ENCODE data around the gene RPS18. TPM values are rescaled to one million over a fixed set of nuclear protein-coding genes. Genes with fewer than 3 reads are reported as not detected.

The RPS18 gene
- total and polyA plus RNA-seq, 2 of the 13 experiments (the other 11 are each of a cell fraction or from before 2014, with no cell fraction given): 3,896 to 5,806 TPM

DNA sequence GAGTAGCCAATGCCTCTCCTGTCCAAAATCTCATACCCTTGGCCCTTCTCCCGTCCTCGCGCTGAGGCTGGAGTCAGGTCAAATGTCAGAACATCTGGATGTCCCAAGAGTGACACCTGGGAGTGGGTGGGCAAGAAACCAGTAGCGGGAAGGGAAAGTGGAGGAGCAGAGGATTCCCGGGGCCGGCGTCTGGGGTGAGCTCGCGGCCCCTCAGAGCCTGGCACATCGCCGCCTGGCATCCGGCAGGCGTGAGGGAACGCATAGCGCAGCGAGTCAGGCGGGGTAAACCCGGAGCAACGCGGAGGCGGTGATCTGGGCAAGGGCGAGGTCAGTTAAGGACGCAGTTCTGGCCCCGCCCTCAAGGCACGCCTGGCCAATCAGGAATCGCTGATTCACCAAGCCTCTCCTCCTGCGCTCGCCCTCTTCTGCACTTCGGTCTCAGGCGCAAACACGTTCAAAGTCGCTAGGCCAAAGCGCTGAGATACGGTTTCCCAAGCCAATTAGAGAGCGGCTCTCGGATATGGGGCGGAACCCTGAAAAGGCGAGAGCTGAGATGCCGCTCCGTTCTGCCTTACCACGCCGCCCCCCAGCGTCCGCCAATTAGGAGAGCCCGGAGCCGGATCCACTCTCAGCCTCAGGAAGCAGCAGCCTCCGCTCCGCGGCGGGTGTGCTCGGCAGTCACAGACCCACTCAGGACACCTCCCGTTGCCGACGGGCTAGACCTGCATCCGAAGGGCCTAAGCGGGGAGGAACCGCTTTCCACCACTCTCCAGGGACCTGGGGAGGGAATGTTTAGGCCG is 22.7 kb upstream of the RPS18 start (continued):
- peak; percentile 28; the same call in 1 of the 2 replicates for TF ChIP-seq NCOA1 (CRISPR knock-in tag; IDR thresholded peaks at IDR 0.05)
- peak; percentile 97; the same call in 1 of the 2 replicates for TF ChIP-seq ZNF572 (CRISPR knock-in tag; IDR thresholded peaks at IDR 0.05)
- no peak for TF ChIP-seq SMYD3 (CRISPR knock-in tag; IDR thresholded peaks at IDR 0.05)
- TF ChIP-seq, protein P1, sequence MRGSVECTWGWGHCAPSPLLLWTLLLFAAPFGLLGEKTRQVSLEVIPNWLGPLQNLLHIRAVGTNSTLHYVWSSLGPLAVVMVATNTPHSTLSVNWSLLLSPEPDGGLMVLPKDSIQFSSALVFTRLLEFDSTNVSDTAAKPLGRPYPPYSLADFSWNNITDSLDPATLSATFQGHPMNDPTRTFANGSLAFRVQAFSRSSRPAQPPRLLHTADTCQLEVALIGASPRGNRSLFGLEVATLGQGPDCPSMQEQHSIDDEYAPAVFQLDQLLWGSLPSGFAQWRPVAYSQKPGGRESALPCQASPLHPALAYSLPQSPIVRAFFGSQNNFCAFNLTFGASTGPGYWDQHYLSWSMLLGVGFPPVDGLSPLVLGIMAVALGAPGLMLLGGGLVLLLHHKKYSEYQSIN (CRISPR knock-in tag; IDR thresholded peaks at IDR 0.05; ENCODE audit: borderline replicate concordance): no peak
- peak; percentile 100 for TF ChIP-seq RXRA (CRISPR knock-in tag; IDR thresholded peaks at IDR 0.05)
- no peak for TF ChIP-seq IRX3 (CRISPR knock-in tag; IDR thresholded peaks at IDR 0.05; ENCODE audit: borderline replicate concordance, low read depth)
- TF ChIP-seq, protein P2, sequence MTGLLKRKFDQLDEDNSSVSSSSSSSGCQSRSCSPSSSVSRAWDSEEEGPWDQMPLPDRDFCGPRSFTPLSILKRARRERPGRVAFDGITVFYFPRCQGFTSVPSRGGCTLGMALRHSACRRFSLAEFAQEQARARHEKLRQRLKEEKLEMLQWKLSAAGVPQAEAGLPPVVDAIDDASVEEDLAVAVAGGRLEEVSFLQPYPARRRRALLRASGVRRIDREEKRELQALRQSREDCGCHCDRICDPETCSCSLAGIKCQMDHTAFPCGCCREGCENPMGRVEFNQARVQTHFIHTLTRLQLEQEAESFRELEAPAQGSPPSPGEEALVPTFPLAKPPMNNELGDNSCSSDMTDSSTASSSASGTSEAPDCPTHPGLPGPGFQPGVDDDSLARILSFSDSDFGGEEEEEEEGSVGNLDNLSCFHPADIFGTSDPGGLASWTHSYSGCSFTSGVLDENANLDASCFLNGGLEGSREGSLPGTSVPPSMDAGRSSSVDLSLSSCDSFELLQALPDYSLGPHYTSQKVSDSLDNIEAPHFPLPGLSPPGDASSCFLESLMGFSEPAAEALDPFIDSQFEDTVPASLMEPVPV (CRISPR knock-in tag; IDR thresholded peaks at IDR 0.05): peak; percentile 86
- TF ChIP-seq ZIK1 (CRISPR knock-in tag; IDR thresholded peaks at IDR 0.05; ENCODE audit: borderline replicate concordance, low read depth): peak; percentile 93
- 0 out of 2 replicates have a peak, but pooled peaks have one; percentile 9 for TF ChIP-seq MIER2 (CRISPR knock-in tag; IDR thresholded peaks at IDR 0.05)
- 0 out of 2 replicates have a peak, but pooled peaks have one; percentile 3 for TF ChIP-seq CEBPG (CRISPR knock-in tag; IDR thresholded peaks at IDR 0.05)
- no peak for TF ChIP-seq REL (CRISPR knock-in tag; conservative IDR thresholded peaks at IDR 0.05)
- peak; percentile 55; the same call in 1 of the 2 replicates for TF ChIP-seq ZNF788 (CRISPR knock-in tag; IDR thresholded peaks at IDR 0.05; ENCODE audit: borderline replicate concordance)
- no peak for TF ChIP-seq MLLT10 (CRISPR knock-in tag; IDR thresholded peaks at IDR 0.05)
- peak; percentile 69 for TF ChIP-seq ZMYM4 (CRISPR knock-in tag; IDR thresholded peaks at IDR 0.05)
- TF ChIP-seq ZNF562 (CRISPR knock-in tag; IDR thresholded peaks at IDR 0.05; ENCODE audit: borderline replicate concordance): no peak
- TF ChIP-seq NCOR1 (IDR thresholded peaks at IDR 0.05; ENCODE audit: borderline replicate concordance, low read length): peak; percentile 90
- TF ChIP-seq, protein P3, sequence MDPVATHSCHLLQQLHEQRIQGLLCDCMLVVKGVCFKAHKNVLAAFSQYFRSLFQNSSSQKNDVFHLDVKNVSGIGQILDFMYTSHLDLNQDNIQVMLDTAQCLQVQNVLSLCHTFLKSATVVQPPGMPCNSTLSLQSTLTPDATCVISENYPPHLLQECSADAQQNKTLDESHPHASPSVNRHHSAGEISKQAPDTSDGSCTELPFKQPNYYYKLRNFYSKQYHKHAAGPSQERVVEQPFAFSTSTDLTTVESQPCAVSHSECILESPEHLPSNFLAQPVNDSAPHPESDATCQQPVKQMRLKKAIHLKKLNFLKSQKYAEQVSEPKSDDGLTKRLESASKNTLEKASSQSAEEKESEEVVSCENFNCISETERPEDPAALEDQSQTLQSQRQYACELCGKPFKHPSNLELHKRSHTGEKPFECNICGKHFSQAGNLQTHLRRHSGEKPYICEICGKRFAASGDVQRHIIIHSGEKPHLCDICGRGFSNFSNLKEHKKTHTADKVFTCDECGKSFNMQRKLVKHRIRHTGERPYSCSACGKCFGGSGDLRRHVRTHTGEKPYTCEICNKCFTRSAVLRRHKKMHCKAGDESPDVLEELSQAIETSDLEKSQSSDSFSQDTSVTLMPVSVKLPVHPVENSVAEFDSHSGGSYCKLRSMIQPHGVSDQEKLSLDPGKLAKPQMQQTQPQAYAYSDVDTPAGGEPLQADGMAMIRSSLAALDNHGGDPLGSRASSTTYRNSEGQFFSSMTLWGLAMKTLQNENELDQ (CRISPR knock-in tag; IDR thresholded peaks at IDR 0.05; ENCODE audit: borderline replicate concordance): 0 out of 2 replicates have a peak, but pooled peaks have one; percentile 37
- TF ChIP-seq, protein P4, sequence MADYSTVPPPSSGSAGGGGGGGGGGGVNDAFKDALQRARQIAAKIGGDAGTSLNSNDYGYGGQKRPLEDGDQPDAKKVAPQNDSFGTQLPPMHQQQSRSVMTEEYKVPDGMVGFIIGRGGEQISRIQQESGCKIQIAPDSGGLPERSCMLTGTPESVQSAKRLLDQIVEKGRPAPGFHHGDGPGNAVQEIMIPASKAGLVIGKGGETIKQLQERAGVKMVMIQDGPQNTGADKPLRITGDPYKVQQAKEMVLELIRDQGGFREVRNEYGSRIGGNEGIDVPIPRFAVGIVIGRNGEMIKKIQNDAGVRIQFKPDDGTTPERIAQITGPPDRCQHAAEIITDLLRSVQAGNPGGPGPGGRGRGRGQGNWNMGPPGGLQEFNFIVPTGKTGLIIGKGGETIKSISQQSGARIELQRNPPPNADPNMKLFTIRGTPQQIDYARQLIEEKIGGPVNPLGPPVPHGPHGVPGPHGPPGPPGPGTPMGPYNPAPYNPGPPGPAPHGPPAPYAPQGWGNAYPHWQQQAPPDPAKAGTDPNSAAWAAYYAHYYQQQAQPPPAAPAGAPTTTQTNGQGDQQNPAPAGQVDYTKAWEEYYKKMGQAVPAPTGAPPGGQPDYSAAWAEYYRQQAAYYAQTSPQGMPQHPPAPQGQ (CRISPR knock-in tag; IDR thresholded peaks at IDR 0.05; ENCODE audit: borderline replicate concordance): no peak
- TF ChIP-seq, protein P5, sequence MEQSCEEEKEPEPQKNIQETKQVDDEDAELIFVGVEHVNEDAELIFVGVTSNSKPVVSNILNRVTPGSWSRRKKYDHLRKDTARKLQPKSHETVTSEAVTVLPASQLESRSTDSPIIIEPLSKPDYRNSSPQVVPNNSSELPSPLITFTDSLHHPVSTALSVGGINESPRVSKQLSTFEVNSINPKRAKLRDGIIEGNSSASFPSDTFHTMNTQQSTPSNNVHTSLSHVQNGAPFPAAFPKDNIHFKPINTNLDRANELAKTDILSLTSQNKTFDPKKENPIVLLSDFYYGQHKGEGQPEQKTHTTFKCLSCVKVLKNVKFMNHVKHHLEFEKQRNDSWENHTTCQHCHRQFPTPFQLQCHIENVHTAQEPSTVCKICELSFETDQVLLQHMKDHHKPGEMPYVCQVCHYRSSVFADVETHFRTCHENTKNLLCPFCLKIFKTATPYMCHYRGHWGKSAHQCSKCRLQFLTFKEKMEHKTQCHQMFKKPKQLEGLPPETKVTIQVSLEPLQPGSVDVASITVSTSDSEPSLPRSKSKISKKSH (CRISPR knock-in tag; IDR thresholded peaks at IDR 0.05; ENCODE audit: borderline replicate concordance): peak; percentile 45; the same call in 1 of the 2 replicates
- no peak for TF ChIP-seq FOXM1 (CRISPR knock-in tag; IDR thresholded peaks at IDR 0.05)

All from HepG2 (cell line).